GM19372 (cell line): ENCODE data around the gene ADAMTSL2.

ENCODE experiments used
- ATAC-seq: cut with Tn5 transposase; IDR thresholded peaks from one replicate; pipeline ENCODE4 v1.9.1; 2021; ENCODE audit warnings: mild to moderate bottlenecking, low read depth, moderate library complexity; ENCODE audit not compliant: unreplicated experiment

Gene ADAMTSL2

DNA sequence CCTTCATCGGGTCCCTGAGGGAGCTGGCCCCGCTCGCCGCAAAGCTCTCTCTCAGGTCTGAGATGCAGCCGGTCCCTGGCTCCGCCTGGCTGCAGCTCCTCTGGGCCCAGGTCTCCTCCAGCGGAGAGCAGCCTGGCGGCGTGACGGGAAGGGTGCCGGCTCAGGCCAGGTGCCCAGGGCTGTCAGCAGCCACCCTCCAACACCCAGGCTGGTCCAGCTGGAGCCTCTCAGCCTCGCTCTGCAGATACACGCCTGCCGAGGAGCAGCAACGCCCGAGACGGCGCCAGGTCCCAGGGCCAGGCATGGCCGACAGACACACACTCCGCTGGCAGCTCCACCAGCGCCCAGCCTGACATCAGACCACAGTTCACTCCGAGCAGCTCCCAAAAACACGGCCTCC, 49.1 kb downstream of the ADAMTSL2 start:
- ATAC-seq: no peak

DNA sequence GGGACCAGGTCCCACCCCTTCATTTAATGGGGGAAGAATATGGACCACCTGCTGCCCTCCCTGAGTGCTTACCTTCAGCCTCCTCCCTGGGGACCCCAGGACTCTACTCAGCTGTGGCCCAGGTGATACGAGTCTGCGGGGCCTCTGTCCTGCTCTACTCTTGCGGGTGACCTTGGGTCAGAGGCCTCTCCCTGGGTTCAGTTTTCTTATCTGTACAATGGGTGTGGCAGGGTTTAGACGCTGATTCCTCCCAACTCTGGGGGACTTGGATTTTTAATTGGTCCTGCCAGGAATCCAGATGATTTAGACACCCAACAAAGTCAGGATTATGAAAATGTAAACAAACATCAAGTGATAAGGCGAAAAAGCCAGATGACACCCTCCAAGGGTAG, 49.7 kb downstream of the ADAMTSL2 start:
- ATAC-seq: no peak

DNA sequence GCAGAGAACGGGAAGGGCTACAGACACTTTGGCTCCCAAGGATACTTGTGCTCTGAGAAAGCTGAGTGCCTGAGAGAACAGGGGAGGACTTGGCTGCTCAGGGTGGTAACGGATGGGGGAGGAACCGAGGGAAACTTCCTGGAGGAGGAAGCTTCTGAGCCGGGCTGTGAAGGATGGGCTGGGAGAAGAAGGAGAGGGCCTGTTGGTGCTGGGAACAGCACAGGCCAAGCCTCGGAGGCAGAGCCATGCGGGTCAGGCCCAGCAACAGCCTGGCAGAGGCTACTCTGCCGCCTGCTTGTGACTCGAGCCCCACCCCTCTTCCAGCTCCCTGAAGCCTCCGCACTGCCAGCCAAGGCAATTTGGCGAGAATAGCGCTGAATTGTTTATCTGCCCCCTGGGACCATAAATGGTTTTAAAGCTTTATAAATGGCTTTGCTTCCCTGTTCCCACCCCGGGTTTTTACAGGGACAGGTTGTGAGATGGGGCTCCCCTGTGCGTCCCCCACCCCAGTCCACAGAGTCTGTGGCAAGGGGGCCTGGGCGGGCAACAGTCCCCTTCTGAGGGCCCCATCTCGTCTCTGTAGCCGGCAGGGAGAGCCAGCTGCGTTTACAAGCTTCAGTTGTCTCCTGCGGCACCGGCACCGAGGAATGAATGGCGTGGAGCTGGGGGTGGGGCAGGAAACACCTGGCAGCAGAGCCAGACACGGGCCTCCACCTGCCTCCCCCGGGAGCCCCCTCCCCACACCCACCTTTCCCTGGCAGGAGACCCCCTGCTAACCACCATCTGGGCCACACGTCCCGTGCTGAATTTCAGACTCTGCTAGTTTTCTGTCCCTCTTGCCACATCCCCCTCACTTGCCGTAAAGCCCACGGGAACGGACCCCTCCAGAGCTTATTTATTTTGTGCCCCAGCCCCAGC, 50.3 kb downstream of the ADAMTSL2 start:
- no peak for ATAC-seq

DNA sequence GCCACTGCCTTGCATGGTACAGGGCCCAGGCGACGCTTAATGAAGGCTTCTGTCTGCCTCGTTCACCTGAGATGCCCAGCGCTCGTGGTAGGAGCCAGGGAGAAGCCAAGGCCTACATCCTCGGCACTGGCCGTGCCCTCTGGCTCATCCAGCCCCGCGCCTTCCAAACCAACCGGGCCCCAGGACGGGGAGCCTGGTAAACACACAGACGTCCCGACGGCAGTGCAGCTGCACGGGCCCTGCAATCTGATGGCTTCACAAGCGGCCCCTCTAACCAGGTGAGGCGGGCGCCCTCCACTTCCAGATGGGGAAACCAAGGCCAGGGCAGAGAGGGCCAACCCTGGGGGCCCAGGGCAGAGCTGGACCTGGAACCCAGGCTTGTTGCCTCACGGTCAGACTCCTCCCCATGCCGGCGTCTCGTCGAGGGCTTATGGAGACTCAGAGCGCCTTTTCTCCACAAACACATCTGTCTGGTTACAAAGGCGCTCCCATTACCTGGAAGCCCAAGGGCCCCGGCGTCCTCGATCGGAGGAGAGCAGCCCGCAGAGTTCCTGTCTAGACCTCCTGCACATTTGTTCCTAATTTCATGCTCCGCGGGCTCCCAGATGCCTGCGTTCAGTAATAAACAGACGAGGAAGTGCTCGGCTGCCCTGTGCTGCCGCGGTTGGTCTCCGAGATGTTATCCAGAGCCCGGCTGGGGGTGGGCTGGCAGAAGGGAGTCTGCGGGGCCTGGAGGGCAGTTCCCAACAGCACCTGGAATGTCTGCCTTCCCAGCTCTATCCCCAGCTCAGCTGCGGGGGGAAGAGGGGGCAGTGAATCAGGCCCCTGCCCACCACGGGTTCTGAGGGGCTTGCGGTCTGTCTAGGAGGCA, 51.2 kb downstream of the ADAMTSL2 start:
- ATAC-seq: no peak

DNA sequence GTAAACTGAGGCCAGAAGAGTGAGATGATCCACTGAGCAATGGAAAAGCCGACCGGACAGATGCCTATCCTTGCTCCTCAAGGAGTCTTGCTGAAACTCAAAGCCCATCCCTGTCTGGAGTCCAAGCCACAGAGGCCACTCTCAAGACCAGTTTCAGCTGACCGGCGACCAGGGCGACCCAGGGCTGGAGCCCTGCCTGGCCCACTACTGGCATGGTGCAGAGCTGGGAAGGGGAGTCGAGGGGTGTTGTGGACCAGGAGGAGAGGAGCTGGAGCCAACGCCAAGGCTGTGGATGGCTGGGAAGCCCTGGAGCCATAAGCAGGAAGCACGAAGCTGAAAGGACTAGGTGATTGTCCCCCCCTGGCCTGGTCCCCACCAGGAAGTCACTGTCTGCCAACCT, 52.5 kb downstream of the ADAMTSL2 start:
- ATAC-seq: no peak

DNA sequence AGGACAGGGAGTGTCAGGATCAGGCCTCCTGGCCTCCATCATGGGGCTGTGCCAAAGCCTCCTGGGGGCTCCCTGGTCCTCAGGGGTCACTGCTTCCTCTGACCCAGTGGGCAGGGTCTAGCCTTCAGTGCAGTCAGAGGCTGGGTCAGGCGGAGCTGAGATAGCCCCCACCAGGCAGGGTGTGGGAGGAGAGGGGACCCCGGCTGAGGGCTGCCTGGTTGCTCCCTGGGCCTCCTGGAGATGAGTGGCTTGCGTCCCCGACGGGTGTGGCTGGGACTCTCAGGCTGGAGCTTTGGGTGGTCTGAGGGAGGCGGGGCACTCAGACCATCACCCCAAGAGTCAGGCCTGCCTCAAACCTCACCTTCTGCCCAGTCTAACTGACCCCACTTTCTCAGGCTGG, 53.0 kb downstream of the ADAMTSL2 start:
- ATAC-seq: no peak

DNA sequence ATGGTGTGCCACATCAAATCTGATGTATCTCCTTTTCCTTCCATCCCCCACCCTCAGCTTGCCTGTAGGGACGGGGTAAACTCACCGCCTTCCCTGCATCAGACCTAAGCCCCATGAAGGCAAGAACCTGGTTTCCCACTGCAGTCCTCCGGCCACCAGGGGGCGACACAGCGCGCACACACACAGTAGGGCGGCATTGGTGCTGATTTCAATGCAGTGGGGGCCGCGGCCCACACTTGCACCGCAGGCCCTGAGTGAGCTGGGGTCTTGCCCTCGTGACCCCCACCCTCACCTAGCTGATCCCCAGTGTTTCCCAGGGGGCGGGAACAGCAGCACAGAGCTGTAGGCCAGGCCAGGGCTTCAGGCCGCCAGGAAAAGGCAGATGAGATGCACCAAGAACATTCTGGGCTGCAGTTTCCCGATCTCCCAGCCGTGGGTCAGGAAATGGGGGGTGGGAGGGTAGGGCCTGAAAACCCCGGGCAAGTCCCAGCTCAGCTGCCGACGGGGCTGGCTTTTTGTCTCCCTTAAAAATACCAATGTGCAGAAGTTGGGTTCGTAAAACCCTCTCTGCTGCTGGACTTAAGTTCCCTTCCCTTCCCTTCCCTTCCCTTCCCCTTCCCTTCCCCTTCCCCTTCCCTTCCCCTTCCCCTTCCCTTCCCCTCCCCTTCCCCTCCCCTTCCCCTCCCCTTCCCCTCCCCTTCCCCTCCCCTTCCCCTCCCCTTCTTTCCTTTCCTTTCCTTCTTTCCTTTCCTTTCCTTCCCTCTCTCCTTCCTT, 55.1 kb downstream of the ADAMTSL2 start:
- ATAC-seq: no peak

DNA sequence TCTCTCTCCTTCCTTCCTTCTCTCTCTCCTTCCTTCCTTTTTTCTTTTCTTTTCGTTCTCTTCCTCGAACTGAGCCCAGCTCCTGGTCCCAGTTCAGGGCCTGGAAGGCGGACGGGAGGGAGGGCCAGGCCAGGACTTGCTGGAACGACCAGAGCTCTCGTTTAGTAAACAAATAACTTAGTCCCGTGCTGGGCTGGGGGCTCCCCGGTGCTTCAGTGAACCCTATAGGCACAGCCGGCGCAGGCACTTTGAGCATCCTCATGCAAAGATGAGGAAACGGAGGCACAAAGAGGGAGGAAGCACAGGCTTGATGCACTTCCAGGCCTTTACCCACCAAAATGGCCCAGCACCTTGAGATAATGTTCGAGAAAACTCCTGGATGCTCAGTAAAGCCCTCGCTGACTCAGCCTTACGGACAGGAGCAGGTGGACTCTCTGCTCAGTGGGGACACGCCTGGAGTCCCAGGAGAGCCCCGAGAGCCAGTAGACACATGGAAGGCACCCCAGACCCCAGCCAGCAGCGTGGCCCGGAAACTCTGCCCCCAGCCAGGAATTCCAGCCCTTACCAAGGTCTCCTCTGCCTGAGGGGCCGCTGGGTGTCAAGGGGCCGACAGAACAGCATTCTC, 55.8 kb downstream of the ADAMTSL2 start:
- no peak for ATAC-seq

GRCh38 chr9:133591116-133591910, 56.8 kb downstream of the ADAMTSL2 start:
- ATAC-seq: no peak

DNA sequence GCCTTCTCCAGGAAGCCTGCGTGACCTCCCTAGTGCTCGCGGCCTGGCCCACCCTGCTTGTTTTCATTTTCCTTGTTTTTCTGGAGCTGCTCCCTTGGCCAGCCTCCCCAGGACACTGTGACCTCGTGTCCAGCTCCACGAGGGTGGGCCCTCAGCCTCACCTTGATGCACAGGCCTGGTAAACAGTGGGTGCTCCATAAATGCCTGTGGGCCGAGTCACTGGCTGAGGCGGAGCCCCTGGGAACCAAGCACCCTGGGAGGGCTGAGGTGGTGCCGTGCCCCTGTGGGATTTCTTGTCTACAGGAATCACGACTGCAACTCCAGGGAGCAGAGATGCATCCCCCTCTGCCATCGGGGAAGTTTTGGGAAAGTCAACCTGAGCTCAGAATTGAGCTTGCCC, 57.5 kb downstream of the ADAMTSL2 start:
- ATAC-seq: no peak

DNA sequence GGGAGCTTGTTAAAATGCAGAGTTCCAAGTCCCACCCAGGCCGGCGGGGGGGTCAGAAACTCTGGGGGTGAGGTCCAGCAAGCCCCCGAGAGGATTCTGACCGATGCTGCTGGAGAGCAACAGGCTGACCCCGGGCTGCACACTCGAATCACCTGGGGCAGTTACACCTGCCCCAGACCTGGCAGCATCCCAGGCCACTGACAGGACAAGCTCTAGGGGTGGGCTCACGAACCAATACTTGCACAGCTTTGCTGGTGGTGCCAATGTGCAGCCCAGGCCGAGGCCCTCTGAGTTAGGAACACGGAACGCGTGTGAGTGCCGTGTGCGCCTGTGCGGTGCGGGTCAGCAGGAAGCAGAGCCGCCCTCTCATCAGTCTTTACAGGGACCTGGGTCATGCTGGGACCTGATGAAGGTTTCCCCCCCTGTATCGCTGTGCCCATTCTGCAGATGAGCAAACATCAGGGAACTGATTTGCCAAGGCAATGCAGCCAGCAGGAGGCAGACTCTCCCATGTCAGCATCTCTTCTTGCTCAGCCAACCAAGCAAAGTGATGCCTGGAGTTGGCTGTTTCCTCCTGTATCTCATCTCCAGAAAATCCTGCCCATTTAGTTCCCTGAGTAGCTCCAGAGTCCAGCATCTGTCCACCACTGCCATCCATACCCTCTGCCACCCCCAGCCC, 58.4 kb downstream of the ADAMTSL2 start:
- no peak for ATAC-seq

- ATAC-seq: no peak
Measured at GRCh38 chr9:133593587-133594253, 59.2 kb downstream of the ADAMTSL2 start.

DNA sequence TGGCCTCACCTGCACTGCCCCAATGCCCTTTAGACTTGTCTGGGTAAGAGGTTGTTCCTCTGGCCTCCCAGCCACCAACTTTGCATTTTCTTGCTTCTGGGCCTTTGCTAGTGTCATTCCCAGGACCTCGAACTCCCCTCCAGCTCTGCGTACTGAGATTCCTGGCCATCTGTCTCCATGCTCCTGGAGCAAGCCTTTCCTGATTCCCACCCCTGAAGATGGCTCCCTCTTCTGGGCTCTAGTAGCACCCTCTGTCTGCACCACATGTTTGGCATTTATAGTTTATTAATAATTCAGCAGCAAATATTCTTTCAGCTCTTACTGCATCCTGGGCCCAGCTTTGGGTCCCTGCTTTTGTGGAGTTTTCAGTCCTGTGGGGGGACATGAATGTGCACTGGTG, 59.8 kb downstream of the ADAMTSL2 start:
- ATAC-seq: no peak

DNA sequence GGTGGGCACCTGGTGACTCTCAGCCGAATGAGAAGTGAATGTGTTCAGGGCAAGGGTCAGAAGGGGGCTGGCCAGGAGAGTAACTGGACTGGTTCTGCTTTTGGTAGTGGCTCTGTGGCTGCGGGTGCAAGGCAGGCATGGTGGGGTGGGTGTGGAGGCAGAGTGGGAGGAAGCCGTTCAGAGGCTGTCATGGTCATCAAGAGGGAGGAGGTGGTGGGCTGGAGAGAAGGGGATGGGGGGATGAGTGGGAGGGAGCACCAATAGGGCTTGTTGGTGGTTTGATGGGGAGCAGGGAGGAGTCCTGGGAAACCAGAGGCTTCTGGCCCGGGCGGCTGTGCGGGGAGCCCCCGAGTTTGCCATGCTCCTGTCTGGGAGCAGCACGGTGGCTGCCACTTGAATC, 61.4 kb downstream of the ADAMTSL2 start:
- ATAC-seq: no peak

- no peak for ATAC-seq
Measured at GRCh38 chr9:133597316-133597957, 62.9 kb downstream of the ADAMTSL2 start.

GRCh38 chr9:133598978-133599377, 64.5 kb downstream of the ADAMTSL2 start:
- ATAC-seq: no peak

GRCh38 chr9:133599470-133600173, 65.1 kb downstream of the ADAMTSL2 start:
- no peak for ATAC-seq
